ENCODE measurements around the gene PLEKHA3.
"Not testable (repeated sequence)": the region's sequence is repeated elsewhere in the genome, so short reads cannot be mapped to it uniquely, and the experiment has no call there.

Gene PLEKHA3

GRCh38 chr2:178480227-178481181, at the start of gene PLEKHA3:
TSS of gene PLEKHA3 (plus strand) at chr2:178480457. CDS start at chr2:178480870, 413 bp downstream.
- H3K27ac ChIP-seq, result peak within 1 kb of the TSS; percentile 49
- peak; percentile 37 for DNase-seq (ENCODE audit: low read depth, low spot score)

GRCh38 chr2:178436662-178437061, 43.6 kb upstream of the PLEKHA3 start:
- DNase-seq (ENCODE audit: low read depth, low spot score), result no peak
- no peak overlapping the region for H3K27ac ChIP-seq

DNA sequence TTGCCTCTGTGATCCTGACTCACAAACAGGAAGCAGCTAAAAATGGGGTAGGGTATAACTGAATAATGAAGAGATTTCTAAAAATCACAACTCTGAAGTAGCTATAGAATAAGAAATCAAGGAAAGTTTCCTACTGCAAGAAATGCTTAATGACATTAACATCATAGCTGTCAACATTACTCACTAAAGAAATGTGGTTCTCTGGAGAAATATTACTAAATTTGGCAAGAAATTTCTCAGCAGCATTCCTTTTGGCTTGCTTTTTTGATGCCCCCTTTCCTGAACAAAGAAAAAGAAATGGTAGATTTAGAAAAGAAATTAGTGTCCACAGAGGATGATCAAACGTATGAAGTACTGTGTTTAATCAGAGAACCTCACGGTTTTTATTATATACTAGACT, 38.8 kb upstream of the PLEKHA3 start:
- DNase-seq (ENCODE audit: low read depth, low spot score), result no peak

GRCh38 chr2:178448968-178449661, 31.1 kb upstream of the PLEKHA3 start:
- no peak for DNase-seq (ENCODE audit: low read depth, low spot score)
- H3K27ac ChIP-seq, result peak overlapping the region; percentile 8

More for the DNA sequence above, 38.8 kb upstream of the PLEKHA3 start:
- H3K27ac ChIP-seq, result no peak overlapping the region

- peak overlapping the region; percentile 86 for H3K27ac ChIP-seq
- DNase-seq (ENCODE audit: low read depth, low spot score), result no peak
These were observed 30.3 kb upstream of the PLEKHA3 start for GRCh38 chr2:178449700-178450523.

GRCh38 chr2:178450524-178450773, 29.8 kb upstream of the PLEKHA3 start:
- peak overlapping the region; percentile 86 for H3K27ac ChIP-seq
- no peak for DNase-seq (ENCODE audit: low read depth, low spot score)

DNA sequence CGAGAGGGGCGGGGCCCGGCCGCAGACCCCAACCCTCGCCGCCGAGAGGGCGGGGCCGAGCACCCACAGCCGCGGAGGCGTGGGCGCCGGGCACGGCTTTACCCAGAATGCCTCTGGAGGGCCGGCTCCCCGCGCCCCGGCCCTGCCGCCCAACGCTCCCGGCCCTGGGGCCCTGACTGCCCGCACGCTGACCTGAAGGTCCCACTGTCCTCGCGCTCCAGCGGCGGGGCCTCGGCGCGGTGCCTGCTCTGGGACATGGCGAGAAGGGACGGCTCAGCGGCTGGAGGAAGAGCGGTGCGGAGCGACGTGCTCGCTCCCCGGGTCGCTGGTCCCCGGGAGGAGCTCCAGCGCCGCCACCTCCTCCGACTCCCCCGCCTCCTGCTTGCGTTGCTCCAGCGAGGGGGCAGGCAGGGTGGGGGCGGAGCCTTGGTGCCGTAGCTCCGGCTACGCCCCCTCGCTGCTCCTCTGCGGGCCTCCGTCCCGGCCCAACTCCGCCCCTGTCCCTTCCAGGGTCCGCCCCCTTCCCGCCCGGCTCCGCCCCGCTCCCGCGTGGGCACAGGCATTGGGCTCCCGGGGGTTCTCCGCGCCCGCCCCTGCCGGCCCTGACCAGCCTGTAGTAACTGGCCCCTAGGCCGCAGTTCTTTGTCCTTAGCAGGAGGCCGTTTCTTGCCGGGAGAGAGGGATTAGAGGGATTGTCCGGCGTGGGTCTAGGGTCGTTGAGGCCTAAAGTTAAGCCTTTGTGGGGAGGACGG, 29.3 kb upstream of the PLEKHA3 start, which contains the start of the genes PJVK and PRKRA:
Gene PJVK, plus strand, starts transcription at position 605 of the 752 bp plus-strand sequence. CDS start 2,032 bp downstream, outside the sequence.
Gene PRKRA, minus strand, starts transcription at position 402 of the 752 bp plus-strand sequence. Its CDS starts 145 bp downstream, at position 257.
- peak; percentile 78 for DNase-seq (ENCODE audit: low read depth, low spot score)
- H3K27ac ChIP-seq, result peak within 1 kb of the TSS; percentile 86

DNA sequence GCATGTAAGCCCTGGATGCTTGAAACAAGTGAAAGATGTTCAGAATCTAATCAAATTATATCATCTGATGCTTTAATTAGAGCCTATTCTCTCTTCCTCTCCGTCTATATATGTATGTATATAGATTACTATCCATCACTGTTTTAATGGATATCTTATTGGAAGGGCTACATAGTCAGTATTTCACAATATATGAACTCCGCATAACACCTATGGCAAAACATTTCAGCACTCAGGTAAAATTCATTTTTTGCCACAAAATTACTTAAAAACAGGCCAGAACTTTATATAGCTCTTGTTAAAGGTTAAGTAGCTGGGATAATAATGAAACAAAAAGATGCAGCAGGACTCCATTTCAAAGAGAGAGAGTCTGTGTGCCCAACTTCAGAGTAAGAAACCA, 27.9 kb upstream of the PLEKHA3 start:
- H3K27ac ChIP-seq, result peak overlapping the region; percentile 86
- DNase-seq (ENCODE audit: low read depth, low spot score), result no peak

- H3K27ac ChIP-seq, result no peak overlapping the region
- DNase-seq (ENCODE audit: low read depth, low spot score), result no peak
These were observed 27.4 kb upstream of the PLEKHA3 start for GRCh38 chr2:178452870-178453269.

- DNase-seq (ENCODE audit: low read depth, low spot score), result no peak
- no peak overlapping the region for H3K27ac ChIP-seq
These were observed 24.3 kb upstream of the PLEKHA3 start for GRCh38 chr2:178455947-178456346.

DNA sequence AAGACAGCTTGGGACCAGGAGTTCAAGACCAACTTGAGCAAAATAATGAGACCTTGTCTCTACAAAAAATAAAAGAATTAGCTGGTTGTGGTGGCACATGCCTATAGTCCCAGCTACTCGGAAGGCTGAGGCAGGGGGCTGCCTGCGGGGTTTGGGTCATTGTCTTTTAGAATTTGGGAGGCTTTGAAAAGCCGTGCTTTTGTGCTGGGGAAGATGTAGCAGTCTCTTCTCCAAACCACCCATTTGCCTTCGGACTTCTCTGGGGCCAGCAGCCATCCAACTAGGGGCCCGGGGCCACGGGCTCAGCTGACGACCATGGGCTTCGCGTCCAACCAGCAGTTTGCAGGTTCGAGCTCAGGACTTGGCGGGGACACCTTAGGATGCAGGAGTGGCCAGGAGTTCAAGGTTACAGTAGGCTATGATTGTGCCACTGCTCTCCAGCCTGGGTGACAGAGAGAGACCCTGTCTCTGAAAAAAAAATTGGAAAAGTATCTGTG, 22.8 kb upstream of the PLEKHA3 start:
- no peak for DNase-seq (ENCODE audit: low read depth, low spot score)
- H3K27ac ChIP-seq, result no peak overlapping the region

GRCh38 chr2:178469219-178469849, 10.9 kb upstream of the PLEKHA3 start:
- no peak overlapping the region for H3K27ac ChIP-seq
- DNase-seq (ENCODE audit: low read depth, low spot score), result no peak

- not testable (repeated sequence) for H3K27ac ChIP-seq; DNase-seq (ENCODE audit: low read depth, low spot score)
These were observed 8.9 kb upstream of the PLEKHA3 start for GRCh38 chr2:178471313-178471712.

- H3K27ac ChIP-seq, result no peak overlapping the region
- no peak for DNase-seq (ENCODE audit: low read depth, low spot score)
These were observed 6.9 kb upstream of the PLEKHA3 start for GRCh38 chr2:178473373-178473772.

GRCh38 chr2:178473931-178474330, 6.3 kb upstream of the PLEKHA3 start:
- H3K27ac ChIP-seq, result no peak overlapping the region
- no peak for DNase-seq (ENCODE audit: low read depth, low spot score)

DNA sequence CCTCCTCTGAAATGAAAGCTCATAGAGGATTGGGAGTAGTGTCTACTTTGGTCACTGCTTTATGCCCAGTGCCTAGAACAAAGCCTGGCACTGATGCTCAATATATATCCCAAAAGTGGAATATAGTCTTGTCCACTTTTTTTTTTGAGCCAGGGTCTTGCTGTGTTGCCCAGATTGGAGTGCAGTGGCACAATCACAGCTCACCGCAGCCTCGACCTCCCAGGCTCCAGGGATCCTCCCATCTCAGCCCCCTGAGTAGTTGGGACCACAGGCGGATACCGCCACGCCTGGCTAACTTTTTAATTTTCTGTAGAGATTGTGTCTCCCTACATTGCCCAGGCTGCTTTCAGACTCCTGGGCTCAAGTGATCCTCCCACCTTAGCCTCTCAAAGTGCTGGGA, 5.7 kb upstream of the PLEKHA3 start:
- DNase-seq (ENCODE audit: low read depth, low spot score), result no peak
- H3K27ac ChIP-seq, result no peak overlapping the region

- no peak overlapping the region for H3K27ac ChIP-seq
These were observed 3.8 kb upstream of the PLEKHA3 start for GRCh38 chr2:178476477-178476876.

DNA sequence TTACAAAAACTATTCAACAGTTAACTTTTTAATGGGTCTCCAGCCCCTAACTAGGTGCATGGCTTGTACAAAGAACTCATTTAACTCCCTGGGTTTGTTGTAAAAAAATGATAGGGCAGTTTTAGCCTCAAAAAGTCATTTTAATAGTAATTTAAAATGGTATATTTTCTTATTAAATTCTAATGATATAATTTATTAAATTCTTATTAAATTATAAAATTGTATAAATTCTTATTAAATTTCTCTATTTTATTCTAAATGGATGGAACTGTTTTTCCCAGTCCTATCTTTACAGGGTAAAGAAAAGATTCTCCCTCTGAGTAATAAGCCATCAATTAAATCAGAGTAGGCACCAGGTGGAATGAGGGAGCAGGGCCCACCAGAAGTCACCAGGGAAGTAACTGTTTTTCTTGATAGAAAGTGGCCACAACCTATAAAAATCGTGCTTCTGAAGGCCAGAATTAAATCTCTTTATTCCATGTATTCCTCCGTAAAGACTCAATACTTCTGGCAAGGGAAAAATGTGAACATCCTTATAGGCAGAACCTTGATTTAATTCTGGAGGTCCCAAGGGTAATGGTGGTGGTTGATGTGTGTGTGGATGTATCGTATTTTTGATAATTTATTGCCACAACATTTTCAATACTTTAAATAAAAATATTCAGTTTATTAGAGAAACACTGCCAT, 2.7 kb upstream of the PLEKHA3 start:
- no peak overlapping the region for H3K27ac ChIP-seq
- no peak for DNase-seq (ENCODE audit: low read depth, low spot score)

More at GRCh38 chr2:178476477-178476876, 3.8 kb upstream of the PLEKHA3 start:
- DNase-seq (ENCODE audit: low read depth, low spot score), result no peak

DNA sequence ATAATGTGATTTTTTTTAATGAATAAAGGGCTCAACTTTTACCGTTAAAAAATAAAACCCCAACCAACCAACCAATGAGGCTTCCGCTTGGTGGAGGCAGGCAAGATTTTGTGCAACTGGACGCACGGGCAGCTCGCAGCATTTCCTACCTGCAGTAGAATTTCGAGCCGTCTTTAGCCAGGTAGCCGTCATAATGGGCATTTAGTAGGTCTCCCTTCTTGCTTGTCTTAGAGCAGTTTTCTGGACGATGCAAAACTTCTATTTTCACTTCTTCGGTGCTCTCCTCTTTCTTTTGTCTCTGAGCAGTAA, 2.2 kb upstream of the PLEKHA3 start:
- DNase-seq (ENCODE audit: low read depth, low spot score), result no peak
- H3K27ac ChIP-seq, result peak overlapping the region; percentile 49

Measured in epithelial cell of prostate (primary cell).